ENCODE measurements around the gene HDHD3.
A peak's percentile ranks its signal among the peaks of the same experiment; 100 is the strongest.

HDHD3 gene

DNA sequence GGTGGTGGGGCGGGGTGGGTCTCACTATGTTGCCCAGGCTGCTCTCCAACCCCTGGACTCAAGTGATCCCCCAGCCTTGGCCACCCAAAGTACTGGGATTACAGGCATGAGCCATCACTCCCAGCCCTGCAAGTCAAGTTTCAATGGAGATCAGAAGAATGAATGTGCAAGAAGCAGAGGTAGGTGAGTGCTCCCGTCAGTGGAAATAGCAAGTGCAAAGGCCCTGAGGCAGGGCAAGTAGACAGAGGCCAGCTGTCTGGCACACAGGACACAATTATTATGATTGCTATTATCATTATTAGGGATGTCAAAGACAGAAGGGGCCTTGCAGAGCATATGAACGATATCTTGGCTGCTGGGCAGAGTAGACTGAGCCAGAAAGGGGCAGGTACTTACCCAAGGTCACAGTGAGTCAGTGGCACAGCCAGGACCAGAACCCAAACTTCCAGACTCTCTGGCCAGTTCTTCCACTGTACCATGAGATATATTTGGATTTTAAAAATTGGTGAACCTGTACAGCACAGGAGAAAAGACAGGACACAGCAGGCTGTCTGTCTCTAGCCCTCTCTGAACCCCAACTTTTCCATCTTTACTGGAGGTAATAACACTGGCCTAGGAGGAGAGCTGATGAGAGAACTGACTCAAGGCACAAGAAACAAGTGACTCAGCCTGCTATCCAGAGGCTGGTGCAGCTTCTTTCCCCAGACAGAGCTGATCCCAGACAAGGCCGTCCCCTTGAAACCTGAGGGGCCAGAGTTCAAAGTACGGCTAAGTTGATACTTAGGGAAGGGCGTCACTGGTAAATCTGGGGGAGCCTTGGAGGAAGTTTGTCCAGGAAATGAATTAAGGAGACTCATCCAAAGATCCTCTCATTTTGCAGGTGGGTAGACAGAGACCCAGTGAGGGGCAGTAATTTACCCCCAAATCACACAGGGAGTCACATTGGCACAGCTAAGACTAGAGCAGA is 1.4 kb downstream of the HDHD3 start:
- H3K4me3 ChIP-seq (ENCODE audit: low read depth, low read length) = peak overlapping the region; percentile 26
- TF ChIP-seq, protein P1, sequence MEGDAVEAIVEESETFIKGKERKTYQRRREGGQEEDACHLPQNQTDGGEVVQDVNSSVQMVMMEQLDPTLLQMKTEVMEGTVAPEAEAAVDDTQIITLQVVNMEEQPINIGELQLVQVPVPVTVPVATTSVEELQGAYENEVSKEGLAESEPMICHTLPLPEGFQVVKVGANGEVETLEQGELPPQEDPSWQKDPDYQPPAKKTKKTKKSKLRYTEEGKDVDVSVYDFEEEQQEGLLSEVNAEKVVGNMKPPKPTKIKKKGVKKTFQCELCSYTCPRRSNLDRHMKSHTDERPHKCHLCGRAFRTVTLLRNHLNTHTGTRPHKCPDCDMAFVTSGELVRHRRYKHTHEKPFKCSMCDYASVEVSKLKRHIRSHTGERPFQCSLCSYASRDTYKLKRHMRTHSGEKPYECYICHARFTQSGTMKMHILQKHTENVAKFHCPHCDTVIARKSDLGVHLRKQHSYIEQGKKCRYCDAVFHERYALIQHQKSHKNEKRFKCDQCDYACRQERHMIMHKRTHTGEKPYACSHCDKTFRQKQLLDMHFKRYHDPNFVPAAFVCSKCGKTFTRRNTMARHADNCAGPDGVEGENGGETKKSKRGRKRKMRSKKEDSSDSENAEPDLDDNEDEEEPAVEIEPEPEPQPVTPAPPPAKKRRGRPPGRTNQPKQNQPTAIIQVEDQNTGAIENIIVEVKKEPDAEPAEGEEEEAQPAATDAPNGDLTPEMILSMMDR (IDR thresholded peaks at IDR 0.05; ENCODE audit: low read depth, low read length) = no peak

DNA sequence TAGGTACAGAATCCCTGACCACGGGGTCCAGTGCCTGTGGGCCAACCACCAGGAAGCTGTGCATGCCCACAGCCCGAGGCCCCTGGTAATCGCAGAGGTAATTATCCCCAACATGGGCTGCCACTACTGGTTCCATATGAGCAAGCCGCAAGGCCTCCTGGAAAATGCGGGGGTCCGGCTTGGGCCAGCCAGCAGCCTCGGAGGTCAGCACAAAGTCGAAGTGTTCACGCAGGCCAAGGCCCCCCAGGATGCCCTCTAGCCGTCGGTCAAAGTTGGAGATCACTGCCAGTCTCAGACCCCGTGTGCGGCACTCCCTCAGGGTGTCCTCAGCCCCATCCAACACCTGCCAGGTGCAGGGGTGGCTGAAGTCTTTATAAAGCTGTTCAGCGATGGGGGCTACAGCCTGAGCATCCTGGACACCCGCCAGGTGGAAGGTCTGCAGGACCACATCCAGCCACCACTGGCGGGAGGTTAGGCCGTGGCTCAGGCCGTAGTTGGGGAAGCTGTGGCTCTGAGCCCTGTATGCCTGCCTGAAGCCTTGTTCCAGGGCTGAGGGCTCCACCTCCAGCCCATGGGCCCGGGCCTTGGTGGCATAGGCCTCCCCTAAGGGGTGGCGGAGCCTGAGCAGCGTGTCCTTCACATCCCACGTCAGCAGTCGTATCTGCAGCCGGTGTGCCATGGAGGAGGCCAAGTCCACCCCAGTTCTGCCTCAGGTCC is 3.0 kb downstream of the HDHD3 start:
- TF ChIP-seq, protein P1 (IDR thresholded peaks at IDR 0.05; ENCODE audit: low read depth, low read length) = no peak
- H3K4me3 ChIP-seq (ENCODE audit: low read depth, low read length) = no peak overlapping the region

DNA sequence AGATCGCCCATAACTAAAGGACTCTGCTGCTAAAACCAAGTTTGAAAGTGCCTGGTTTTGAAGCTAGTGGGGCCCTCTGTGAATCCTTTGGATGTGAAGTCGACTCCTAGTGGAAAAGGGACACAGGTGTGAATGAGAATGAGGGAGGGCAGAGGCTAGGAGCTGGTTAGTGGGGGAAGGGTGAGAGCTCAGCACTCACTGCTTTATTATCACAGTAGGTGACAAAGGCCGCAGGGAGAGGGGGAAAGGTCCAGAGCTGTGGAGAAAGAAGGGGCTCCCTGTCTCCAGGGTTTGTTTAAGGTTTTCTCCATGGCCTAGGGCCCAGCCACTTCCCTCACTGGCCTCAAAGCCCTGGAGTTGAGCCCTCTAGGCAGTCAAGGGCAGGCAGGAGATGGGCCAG is 3.5 kb downstream of the HDHD3 start:
- H3K4me3 ChIP-seq (ENCODE audit: low read depth, low read length) = no peak overlapping the region
- TF ChIP-seq, protein P1 (IDR thresholded peaks at IDR 0.05; ENCODE audit: low read depth, low read length) = no peak

DNA sequence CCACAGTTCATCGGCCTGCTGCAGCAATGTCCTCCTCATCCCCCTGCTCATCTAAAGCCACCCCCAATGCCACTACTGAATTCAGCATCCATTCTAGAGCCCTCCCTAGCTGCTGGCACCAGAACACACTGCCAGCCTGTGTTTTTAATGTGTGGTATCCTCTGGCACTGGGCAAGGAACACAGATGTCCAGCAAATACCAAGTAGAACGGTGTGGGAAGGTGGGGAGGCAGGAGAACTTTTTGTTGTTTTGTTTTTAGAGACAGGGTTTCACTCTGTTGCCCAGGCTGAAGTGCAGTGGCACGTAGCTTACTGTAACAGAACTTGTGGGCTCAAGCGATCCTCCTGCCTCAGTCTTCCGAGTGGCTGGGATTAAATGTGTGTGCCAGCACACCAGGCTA is 4.7 kb downstream of the HDHD3 start:
- TF ChIP-seq, protein P1 (IDR thresholded peaks at IDR 0.05; ENCODE audit: low read depth, low read length) = no peak

DNA sequence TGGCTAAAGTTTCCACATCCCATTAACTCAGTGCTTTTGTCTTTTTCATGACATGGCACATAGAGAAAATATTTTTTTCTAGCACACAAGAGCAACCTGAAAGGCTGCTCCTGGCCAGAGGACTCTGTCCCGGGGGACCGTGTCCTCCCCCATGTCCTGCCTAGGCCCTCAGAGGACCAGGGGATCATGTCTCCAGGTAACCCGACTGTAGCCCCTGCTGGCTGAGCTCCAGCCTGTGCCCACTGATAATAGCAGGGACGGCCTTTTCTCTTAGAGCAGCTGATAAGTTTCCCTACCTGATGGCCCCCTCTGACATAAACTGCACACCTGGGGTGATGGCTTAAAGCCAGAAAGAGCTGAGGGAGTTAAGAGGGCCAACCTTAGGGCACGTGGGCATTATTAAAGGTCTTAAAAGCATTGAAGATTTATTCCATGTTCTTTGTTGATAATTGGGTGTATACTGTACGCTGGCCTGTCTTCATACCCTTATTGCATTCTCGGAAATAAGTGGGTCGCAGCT is 5.9 kb downstream of the HDHD3 start:
- TF ChIP-seq, protein P1 (IDR thresholded peaks at IDR 0.05; ENCODE audit: low read depth, low read length) = no peak
- H3K4me3 ChIP-seq (ENCODE audit: low read depth, low read length) = no peak overlapping the region

More for the DNA sequence above, 4.7 kb downstream of the HDHD3 start:
- no peak overlapping the region for H3K4me3 ChIP-seq (ENCODE audit: low read depth, low read length)

DNA sequence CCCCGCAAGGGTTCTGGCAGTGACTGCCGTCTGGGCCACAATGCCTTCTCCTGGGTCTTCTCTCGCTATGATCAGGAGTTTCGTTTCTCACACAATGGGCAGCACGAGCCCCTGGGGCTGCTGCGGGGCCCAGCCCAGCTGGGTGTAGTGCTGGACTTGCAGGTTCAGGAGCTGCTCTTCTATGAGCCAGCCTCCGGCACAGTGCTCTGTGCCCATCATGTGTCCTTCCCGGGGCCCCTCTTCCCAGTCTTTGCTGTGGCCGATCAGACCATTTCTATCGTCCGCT is 7.0 kb downstream of the HDHD3 start:
- no peak overlapping the region for H3K4me3 ChIP-seq (ENCODE audit: low read depth, low read length)
- TF ChIP-seq, protein P1 (IDR thresholded peaks at IDR 0.05; ENCODE audit: low read depth, low read length) = no peak
